GM12878 (cell line): ENCODE results near the gene NOS1. TPM values are rescaled to one million over a fixed set of nuclear protein-coding genes. Genes with fewer than 3 reads are reported as not detected.

ENCODE experiments used
- ATAC-seq: fragments of 200-7000 bp; cut with Tn5 transposase; 3 replicates; pipeline ENCODE4 v1.9.1; 2020; ENCODE audit warnings: mild to moderate bottlenecking, moderate library complexity
- BruUV-seq: library from RNA; stranded (reverse); fragments of 400-500 nt; replicated peaks from 2 replicates; lab custom pipeline; 2021; lab: Mats Ljungman, UMichigan
- CTCF ChIA-PET: fragments of 300-600 bp; sonication (Branson Sonifier 250); formaldehyde crosslinking; extraction: SDS; loops from one replicate; lab custom pipeline; 2021; ENCODE audit warnings: inconsistent platforms; lab: Yijun Ruan, JAX
- POLR2A ChIA-PET: fragments of 350-600 bp; formaldehyde crosslinking; extraction: SDS; loops from one replicate; lab custom pipeline; 2021; ENCODE audit warnings: inconsistent platforms; lab: Charles Lee
- RAD21 ChIA-PET: fragments of 300-600 bp; sonication (Branson Sonifier 250); formaldehyde crosslinking; loops from one replicate; lab custom pipeline; 2023; ENCODE audit warnings: antibody characterized with exemption; ENCODE audit not compliant: unreplicated experiment; lab: Charles Lee
- SMC1A ChIA-PET: fragments of 300-600 bp; sonication (Branson Sonifier 250); formaldehyde crosslinking; loops from one replicate; lab custom pipeline; 2023; ENCODE audit not compliant: unreplicated experiment, uncharacterized antibody; lab: Charles Lee
- DNase-seq: peaks from one replicate; pipeline ENCODE4 v3.0.0-alpha.2; 2011; ENCODE audit warnings: low read depth, low spot score
- FAIRE-seq: peaks from 3 replicates; lab custom pipeline; 2011; peaks lifted over from hg19 to GRCh38; lab: Jason Lieb, UNC
- H2AFZ ChIP-seq: 2 replicates; pipeline ENCODE4 v1.6.0; 2011; ENCODE audit warnings: low read depth, low read length, control low read depth; ENCODE audit not compliant: control insufficient read depth
- H3K27ac ChIP-seq: 2 replicates; pipeline ENCODE4 v1.5.1; 2011; ENCODE audit warnings: control low read depth; ENCODE audit not compliant: control insufficient read depth, insufficient read depth
- H3K27me3 ChIP-seq, 2 experiments: replicated peaks in 1 of 2; 2 replicates each; pipeline versions ENCODE4 v1.6.0 to v1.6.1; 2011; ENCODE audit warnings: low read length in 1 of 2; ENCODE audit not compliant: control insufficient read depth in 2 of 2, insufficient read depth in 2 of 2
- H3K36me3 ChIP-seq, 2 experiments: 2 replicates each; pipeline ENCODE4 v1.5.1; 2011; ENCODE audit warnings: low read length in 1 of 2; ENCODE audit not compliant: control insufficient read depth in 2 of 2, insufficient read depth in 2 of 2
- H3K4me1 ChIP-seq: 2 replicates; pipeline ENCODE4 v1.6.1; 2011; ENCODE audit warnings: mild to moderate bottlenecking, low read length, moderate library complexity, mixed read lengths; ENCODE audit not compliant: control insufficient read depth, insufficient read depth
- H3K4me2 ChIP-seq: 2 replicates; pipeline ENCODE4 v1.6.0; 2011; ENCODE audit warnings: control low read depth; ENCODE audit not compliant: control insufficient read depth, insufficient read depth
- H3K4me3 ChIP-seq: fragments of 200-600 bp; sonication (generic); 2 replicates; pipeline ENCODE4 v1.5.1; 2016
- H3K79me2 ChIP-seq: 2 replicates; pipeline ENCODE4 v1.6.0; 2011; ENCODE audit warnings: low read length; ENCODE audit not compliant: control insufficient read depth, insufficient read depth
- H3K9ac ChIP-seq: 2 replicates; pipeline ENCODE4 v1.8.0; 2011; ENCODE audit warnings: low read length, control low read depth, mixed read lengths; ENCODE audit not compliant: control insufficient read depth, insufficient read depth
- H3K9me3 ChIP-seq: replicated peaks from 3 replicates; pipeline ENCODE4 v1.5.1; 2011; ENCODE audit warnings: mild to moderate bottlenecking, low read length; ENCODE audit not compliant: control insufficient read depth, insufficient read depth
- H4K20me1 ChIP-seq: 2 replicates; pipeline ENCODE4 v1.6.0; 2011; ENCODE audit not compliant: control insufficient read depth, insufficient read depth
- ATF7 ChIP-seq: fragments of 450-650 bp; IDR thresholded peaks from 2 replicates; pipeline ENCODE4 v1.6.1; 2016; ENCODE audit warnings: low read depth, mild to moderate bottlenecking
- BACH1 ChIP-seq: fragments of 450-650 bp; IDR thresholded peaks from 2 replicates; pipeline ENCODE4 v1.6.1; 2017; ENCODE audit warnings: mild to moderate bottlenecking, borderline replicate concordance
- CBX5 ChIP-seq: sonication (generic); IDR thresholded peaks from 2 replicates; pipeline ENCODE4 v1.6.1; 2016; ENCODE audit warnings: low read depth, moderate library complexity, mild to moderate bottlenecking, inconsistent platforms
- CREM ChIP-seq: IDR thresholded peaks from 2 replicates; pipeline ENCODE4 v1.6.1; 2014; ENCODE audit warnings: antibody characterized with exemption, low read depth
- CTCF ChIP-seq, 3 experiments: IDR thresholded peaks in 2 of 3; conservative IDR thresholded peaks in 1 of 3; 2 replicates each; pipeline ENCODE4 v1.5.1; 2011; ENCODE audit warnings: low read depth in 3 of 3, low read length in 3 of 3, mild to moderate bottlenecking in 3 of 3, control low read depth in 2 of 3, moderate library complexity in 2 of 3, inconsistent platforms in 1 of 3, mixed read lengths in 1 of 3; ENCODE audit not compliant: control insufficient read depth in 2 of 3, insufficient read depth in 1 of 3; ENCODE audit errors: extremely low read depth in 1 of 3
- EED ChIP-seq: sonication (generic); IDR thresholded peaks from 2 replicates; pipeline ENCODE4 v1.6.1; 2016; ENCODE audit warnings: antibody characterized with exemption, low read depth
- KLF5 ChIP-seq: fragments of 450-650 bp; IDR thresholded peaks from 2 replicates; pipeline ENCODE4 v1.6.1; 2014; ENCODE audit warnings: mild to moderate bottlenecking; ENCODE audit not compliant: partially characterized antibody
- LARP7 ChIP-seq: fragments of 450-650 bp; IDR thresholded peaks from 2 replicates; pipeline ENCODE4 v1.6.1; 2017; ENCODE audit warnings: mild to moderate bottlenecking
- MTA2 ChIP-seq: fragments of 450-650 bp; IDR thresholded peaks from 2 replicates; pipeline ENCODE4 v1.6.1; 2016; ENCODE audit warnings: low read depth, mild to moderate bottlenecking, moderate library complexity
- NR2F1 ChIP-seq: fragments of 450-650 bp; conservative IDR thresholded peaks from 2 replicates; pipeline ENCODE4 v1.6.1; 2017; ENCODE audit warnings: mild to moderate bottlenecking
- NRF1 ChIP-seq: conservative IDR thresholded peaks from 2 replicates; pipeline ENCODE4 v1.6.1; 2011; ENCODE audit warnings: mild to moderate bottlenecking, low read depth, low read length, improper control_type of control experiment
- PKNOX1 ChIP-seq: fragments of 450-650 bp; IDR thresholded peaks from 2 replicates; pipeline ENCODE4 v1.6.1; 2016; ENCODE audit warnings: mild to moderate bottlenecking
- SMC3 ChIP-seq: IDR thresholded peaks from 2 replicates; pipeline ENCODE4 v1.6.1; 2011; ENCODE audit warnings: low read length, improper control_type of control experiment, borderline replicate concordance
- SREBF1 ChIP-seq: IDR thresholded peaks from 2 replicates; pipeline ENCODE4 v1.6.1; 2012; ENCODE audit warnings: mild to moderate bottlenecking, low read length
- SUZ12 ChIP-seq: fragments of 200-600 bp; sonication (generic); IDR thresholded peaks from one replicate; pipeline ENCODE4 v1.6.1; 2018; ENCODE audit warnings: antibody characterized with exemption, mild to moderate bottlenecking; ENCODE audit not compliant: unreplicated experiment
- TARDBP ChIP-seq: IDR thresholded peaks from 2 replicates; pipeline ENCODE4 v1.6.1; 2016; ENCODE audit warnings: borderline replicate concordance
- ZBTB4 ChIP-seq: fragments of 450-650 bp; formaldehyde crosslinking; IDR thresholded peaks from 2 replicates; pipeline ENCODE4 v1.4.0; 2022; ENCODE audit warnings: mild to moderate bottlenecking, moderate library complexity
- ZZZ3 ChIP-seq: IDR thresholded peaks from 2 replicates; pipeline ENCODE4 v1.6.1; 2011; ENCODE audit warnings: low read depth; ENCODE audit not compliant: control insufficient read depth, insufficient read length
- WGBS: methylation state at CpG from one replicate; pipeline ENCODE4 v1.1.6; 2016; ENCODE audit warnings: low lambda C conversion rate; ENCODE audit not compliant: insufficient replicate concordance, insufficient coverage; ENCODE audit errors: missing lambda C conversion rate; 5-methylcytosine and 5-hydroxymethylcytosine counted together
- in situ Hi-C: fragments of 300-500 bp; cut with MboI; formaldehyde crosslinking; loops from 9 replicates; pipeline ENCODE4 v1.14.3; 2018; ENCODE audit warnings: mixed read lengths
- intact Hi-C: fragments of 100-400 bp; cut with micrococcal nuclease; formaldehyde crosslinking; loops from one replicate; pipeline ENCODE4 v1.14.2; 2022; ENCODE audit not compliant: unreplicated experiment
- polyA plus RNA-seq, 11 experiments: library from polyadenylated mRNA; depleted of rRNA in 4 of 11; unstranded in 6 of 11; stranded (reverse) in 5 of 11; fragments of >200 nt; fragmentation: Nextera tagmentation in 4 of 11; fragmentation: Illumina TruSeq in 1 of 11; extraction: Ambion mirVana in 4 of 11; extraction: Trizol in 1 of 11; gene quantifications; 1 replicate in 1 of 11; 2 replicates in 10 of 11; pipeline versions ENCODE4 v1.2.1 to v1.2.3, GENCODE V29; 2011 to 2016; ENCODE audit warnings: inconsistent platforms in 2 of 11, missing spikeins in 2 of 11, low read depth in 1 of 11
- total RNA-seq, 4 experiments: library from RNA; depleted of rRNA in 3 of 4; stranded (reverse); fragments of >200 nt in 3 of 4; fragmentation: Illumina TruSeq in 1 of 4; extraction: Trizol in 1 of 4; gene quantifications; 2 replicates each; pipeline versions ENCODE4 v1.2.1 to v1.2.3, GENCODE V29; 2013 to 2021

The NOS1 gene
- total and polyA plus RNA-seq, 10 of the 15 experiments (the other 5 are each of a cell fraction or from before 2014, with no cell fraction given), result under 0.01 to 0.04 (median 0.01) TPM; not detected in 7

GRCh38 chr12:117167769-117168168 is 193.7 kb downstream of the NOS1 start:
- Histone ChIP-seq H3K9me3 (no peaks in the 10 kb centered on the region), H3K27me3 (no peaks in the 10 kb centered on the region), H3K79me2 (no peaks in the 10 kb centered on the region), H3K27ac (no peak overlapping the region), H3K4me1 (no peaks in the 10 kb centered on the region), H3K9ac (no peak overlapping the region), H3K36me3 (peaks cover 12 to 35% of the 10 kb centered on the region in 2 experiments), H3K4me3 (no peak overlapping the region), H4K20me1 (no peaks in the 10 kb centered on the region), H3K4me2 (no peak overlapping the region), H2AFZ (no peak overlapping the region)
- ATAC-seq (no peak), FAIRE-seq (no peak), DNase-seq (no peak)
- TF ChIP-seq ZZZ3 (no peak), SUZ12 (no peak), TARDBP (no peak), PKNOX1 (no peak), NR2F1 (no peak), LARP7 (no peak), ZBTB4 (CRISPR knock-in tag) (no peak), EED (no peak), CREM (no peak), CBX5 (no peak), SREBF1 (no peak), SMC3 (no peak), MTA2 (no peak), CTCF (IDR thresholded peaks at IDR 0.05 in 2 of 3, conservative IDR thresholded peaks at IDR 0.05 in 1 of 3; ENCODE audit: control insufficient read depth in 2 of 3, extremely low read depth in 1 of 3, insufficient read depth in 1 of 3, low read depth in 3 of 3, low read length in 3 of 3) (no peak), BACH1 (no peak), ATF7 (no peak), NRF1 (no peak), KLF5 (no peak)
- RAD21 ChIA-PET, result no interaction called here
- BruUV-seq, result no TSS peak
- in situ Hi-C loops (no loop called here), intact Hi-C loops (no loop called here)
- CTCF ChIA-PET, result no interaction called here
- POLR2A ChIA-PET, result interaction anchor here (0.9 kb wide), 1 partner anchor 19 kb away, joined by 3 read pairs; no protein-coding TSS in a partner anchor
- WGBS, result 88% methylated on average over 4 of the region's 4 CpGs
- SMC1A ChIA-PET, result interaction anchor here (0.5 kb wide), 1 partner anchor 803 kb away, joined by 3 read pairs; no protein-coding TSS in a partner anchor
